Activated naive CD8-positive, alpha-beta T cell treated with anti-CD3 and anti-CD28 coated beads, Interleukin-2, amount 50 U/mL, for 16 hours (primary cell): ENCODE results near the gene EVL.
"Not testable (repeated sequence)": the region's sequence is repeated elsewhere in the genome, so short reads cannot be mapped to it uniquely, and the experiment has no call there.

Experiments
- DNase-seq: peaks from one replicate; pipeline ENCODE4 v3.0.0-alpha.2; 2020; ENCODE audit warnings: low read depth, low spot score

Gene EVL

GRCh38 chr14:100170880-100171279 is 105.7 kb downstream of the EVL start:
- no peak for DNase-seq

GRCh38 chr14:100172811-100173210 is 107.6 kb downstream of the EVL start:
- DNase-seq = no peak

- no peak for DNase-seq
These were observed 108.1 kb downstream of the EVL start for GRCh38 chr14:100173353-100173752.

GRCh38 chr14:100176811-100177327 is 111.6 kb downstream of the EVL start:
- no peak for DNase-seq

- DNase-seq = no peak
These were observed 113.5 kb downstream of the EVL start for GRCh38 chr14:100178691-100179090.

GRCh38 chr14:100180671-100181070 is 115.4 kb downstream of the EVL start:
- DNase-seq = not testable (repeated sequence)

GRCh38 chr14:100181876-100182551 is 116.8 kb downstream of the EVL start:
- not testable (repeated sequence) for DNase-seq

- no peak for DNase-seq
These were observed 122.1 kb downstream of the EVL start for GRCh38 chr14:100187247-100187833.

GRCh38 chr14:100188392-100189030 is 123.3 kb downstream of the EVL start:
- DNase-seq = no peak

GRCh38 chr14:100190126-100190525 is 124.9 kb downstream of the EVL start:
- no peak for DNase-seq

- no peak for DNase-seq
These were observed 126.5 kb downstream of the EVL start for GRCh38 chr14:100191584-100192249.

GRCh38 chr14:100192250-100192671 is 127.0 kb downstream of the EVL start:
- DNase-seq = no peak

GRCh38 chr14:100192672-100193416 is 127.6 kb downstream of the EVL start:
- DNase-seq = peak; percentile 99
